GM19025 (cell line): ENCODE data around the gene CHPT1.
"Not testable (repeated sequence)": the region's sequence is repeated elsewhere in the genome, so short reads cannot be mapped to it uniquely, and the experiment has no call there.

Source experiments
- ATAC-seq: cut with Tn5 transposase; IDR thresholded peaks from one replicate; pipeline ENCODE4 v1.9.1; 2021; ENCODE audit warnings: mild to moderate bottlenecking, low read depth, moderate library complexity; ENCODE audit not compliant: unreplicated experiment

Gene CHPT1

GRCh38 chr12:101714877-101715444, 17.5 kb downstream of the CHPT1 start:
- no peak for ATAC-seq

DNA sequence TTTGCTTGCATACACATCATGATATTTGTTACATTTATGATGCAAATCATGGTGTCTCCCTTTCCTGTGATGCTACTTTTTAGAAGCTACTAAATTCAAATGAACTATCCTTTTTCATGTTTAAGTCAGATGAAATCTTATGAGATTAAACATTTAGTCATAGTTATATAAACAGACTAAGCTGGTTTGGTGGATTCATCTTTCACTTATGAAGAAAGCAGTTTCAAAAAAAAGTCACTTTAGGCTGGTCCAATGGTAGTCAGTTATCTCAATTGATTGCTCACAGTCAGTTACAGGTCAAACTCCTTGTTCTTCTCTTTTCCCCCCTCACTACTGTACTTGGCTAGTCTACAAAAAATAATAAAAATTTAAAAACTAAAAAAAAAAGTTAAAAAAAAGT, 22.1 kb downstream of the CHPT1 start:
- no peak for ATAC-seq

- ATAC-seq, result no peak
Measured at GRCh38 chr12:101720118-101720517, 22.7 kb downstream of the CHPT1 start.

DNA sequence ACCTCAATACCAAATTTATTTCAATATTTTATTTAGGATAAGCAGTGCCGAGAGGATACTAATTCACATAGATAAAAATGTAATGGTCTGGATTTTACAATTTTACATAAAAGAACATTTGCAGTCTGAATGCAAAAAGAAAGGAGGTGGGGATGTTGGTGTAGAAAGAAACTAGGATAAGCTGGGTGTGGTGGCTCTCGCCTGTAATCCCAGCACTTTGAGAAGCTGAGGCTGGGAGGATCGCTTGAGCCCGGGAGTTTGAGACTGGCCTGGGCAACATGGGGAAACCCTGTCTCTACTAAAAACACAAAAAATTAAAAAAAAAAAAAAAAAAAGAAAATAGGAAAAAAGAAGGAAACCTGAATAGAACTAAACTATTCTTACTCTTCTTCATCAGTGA, 25.0 kb downstream of the CHPT1 start:
- ATAC-seq, result no peak

- no peak for ATAC-seq
Measured at GRCh38 chr12:101727098-101727497, 29.7 kb downstream of the CHPT1 start.

GRCh38 chr12:101729842-101730241, 32.4 kb downstream of the CHPT1 start:
- ATAC-seq, result no peak

- no peak for ATAC-seq
Measured at GRCh38 chr12:101732318-101732717, 34.9 kb downstream of the CHPT1 start.

DNA sequence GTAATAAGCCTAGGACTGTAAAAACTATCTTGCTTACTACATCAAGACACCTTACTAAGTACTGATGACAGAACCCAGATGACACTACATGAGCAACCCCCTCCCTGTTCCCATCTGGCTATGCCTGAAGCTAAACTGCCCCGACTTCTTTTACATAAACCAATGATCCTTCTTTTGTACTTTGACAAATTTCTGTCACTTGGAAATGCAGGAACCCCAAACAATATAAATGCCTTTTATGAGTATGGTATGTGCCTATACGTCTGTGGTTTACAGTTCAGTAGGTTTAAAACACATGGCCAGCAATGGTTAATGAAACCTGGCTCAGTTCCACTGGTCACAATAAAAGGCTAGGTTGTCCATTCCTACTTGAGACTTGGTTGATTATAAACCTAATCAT, 35.7 kb downstream of the CHPT1 start:
- no peak for ATAC-seq

DNA sequence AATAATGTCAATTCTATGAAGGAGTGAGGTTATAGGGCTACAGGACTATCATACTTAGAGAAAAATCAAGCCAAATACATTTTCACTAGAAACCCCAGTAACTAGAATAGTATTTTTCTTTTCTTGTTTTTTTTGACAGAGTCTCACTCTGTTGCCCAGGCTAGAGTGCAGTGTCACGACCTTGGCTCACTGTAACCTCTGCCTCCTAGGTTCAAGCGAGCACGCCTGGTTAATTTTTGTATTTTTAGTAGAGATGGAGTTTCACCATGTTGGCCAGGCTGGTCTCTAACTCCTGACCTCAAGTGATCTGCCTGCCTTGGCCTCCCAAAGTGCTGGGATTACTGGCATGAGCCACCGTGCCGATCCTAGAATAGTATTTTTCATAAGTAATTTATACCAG, 37.0 kb downstream of the CHPT1 start:
- not testable (repeated sequence) for ATAC-seq

- ATAC-seq, result no peak
Measured at GRCh38 chr12:101737476-101737875, 40.0 kb downstream of the CHPT1 start.

- ATAC-seq, result no peak
Measured at GRCh38 chr12:101738920-101739665, 41.7 kb downstream of the CHPT1 start, which contains the start of gene SYCP3. Gene SYCP3 (minus strand): TSS chr12:101739462. CDS start chr12:101737935, 1,527 bp downstream.

GRCh38 chr12:101740566-101740965, 43.1 kb downstream of the CHPT1 start:
- no peak for ATAC-seq

- no peak for ATAC-seq
Measured at GRCh38 chr12:101740980-101741379, 43.5 kb downstream of the CHPT1 start.

DNA sequence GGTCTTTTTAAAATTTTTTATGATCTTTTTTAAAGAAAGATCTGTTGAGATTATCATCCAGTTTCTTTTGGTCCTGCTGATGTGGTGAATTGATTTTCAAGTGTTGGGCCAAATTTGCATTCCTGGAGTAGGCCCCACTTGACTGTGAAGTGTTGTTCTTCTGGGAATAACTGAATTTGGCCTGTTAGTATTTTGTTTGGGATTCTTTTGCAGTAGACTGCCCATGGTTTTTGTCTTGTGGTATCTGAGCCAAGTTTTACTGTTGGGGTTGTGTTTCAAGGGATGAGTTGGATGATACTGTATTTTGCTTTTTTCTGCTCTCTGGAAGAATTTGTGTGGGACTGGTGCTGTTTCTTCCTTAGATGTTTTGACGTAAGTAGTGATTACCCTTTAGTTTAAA, 45.8 kb downstream of the CHPT1 start:
- ATAC-seq, result no peak

DNA sequence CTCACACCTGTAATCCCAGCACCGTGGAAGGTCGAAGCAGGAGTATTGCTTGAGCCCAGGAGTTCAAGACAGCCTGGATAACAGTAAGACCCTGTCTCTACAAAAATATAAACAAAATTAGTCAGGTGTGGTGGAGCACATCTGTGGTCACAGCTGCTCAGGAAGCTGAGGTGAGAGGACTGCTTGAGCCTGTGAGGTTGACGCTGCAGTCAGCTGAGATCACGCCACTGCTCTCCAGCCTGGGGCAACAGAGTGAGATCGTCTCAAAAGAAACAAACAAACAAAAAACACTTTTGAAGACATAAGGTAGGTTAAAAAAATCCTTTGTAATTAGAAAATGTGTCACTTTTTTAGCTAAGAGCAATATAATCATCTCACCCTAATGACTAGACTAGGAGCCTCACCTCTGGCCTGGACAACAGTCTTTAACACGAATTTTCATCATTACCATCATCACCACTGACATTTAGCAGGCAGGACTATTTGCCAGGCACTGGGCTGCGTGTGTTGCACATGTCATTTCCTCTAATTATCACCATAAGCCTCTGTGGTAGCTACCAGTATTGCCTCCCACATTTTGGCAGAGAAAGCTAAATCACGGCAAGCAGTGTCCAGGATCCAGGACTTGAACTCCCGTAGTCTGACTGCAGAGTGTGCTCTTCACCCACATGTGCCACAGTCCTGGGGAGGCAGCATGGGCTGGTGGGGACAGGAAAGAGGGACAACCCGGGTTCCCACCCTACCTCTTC, 46.5 kb downstream of the CHPT1 start:
- peak; percentile 96 for ATAC-seq

DNA sequence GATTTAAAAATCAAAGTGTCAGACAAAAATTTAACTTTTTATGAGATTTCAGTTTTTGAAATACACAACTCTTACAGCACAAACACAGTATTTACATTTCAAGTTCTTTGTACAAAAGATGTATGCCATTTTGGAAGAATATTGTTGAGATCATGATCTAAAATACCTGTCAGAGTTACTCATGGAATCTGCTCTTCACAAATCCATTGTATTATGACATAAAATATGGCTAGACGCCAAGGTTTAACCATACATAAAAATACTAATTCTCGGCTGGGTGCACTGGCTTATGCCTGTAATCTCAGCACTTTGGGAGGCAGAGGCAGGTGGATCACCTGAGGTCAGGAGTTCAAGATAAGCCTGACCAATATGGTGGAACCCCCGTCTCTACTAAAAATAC, 48.0 kb downstream of the CHPT1 start:
- no peak for ATAC-seq

DNA sequence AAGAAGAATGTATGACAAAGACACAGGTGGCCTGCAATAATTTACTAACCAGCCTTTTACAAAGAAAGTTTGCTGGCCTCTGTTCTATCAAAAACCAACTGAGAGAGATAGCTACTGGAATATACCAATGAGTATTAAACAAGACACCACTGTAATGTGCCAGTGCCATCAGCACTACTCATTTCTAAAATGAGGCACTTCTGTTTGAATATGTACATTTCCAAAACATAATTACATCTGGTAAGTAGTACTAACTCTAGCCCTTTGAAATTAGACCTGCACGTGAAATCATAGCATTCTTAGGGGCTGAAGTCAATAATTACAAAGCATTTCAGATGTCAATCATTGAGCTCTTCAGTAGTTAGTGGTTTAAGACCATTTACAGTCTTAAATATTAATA, 48.8 kb downstream of the CHPT1 start:
- no peak for ATAC-seq

- no peak for ATAC-seq
Measured at GRCh38 chr12:101746661-101747060, 49.2 kb downstream of the CHPT1 start.

GRCh38 chr12:101747697-101748096, 50.3 kb downstream of the CHPT1 start:
- no peak for ATAC-seq

DNA sequence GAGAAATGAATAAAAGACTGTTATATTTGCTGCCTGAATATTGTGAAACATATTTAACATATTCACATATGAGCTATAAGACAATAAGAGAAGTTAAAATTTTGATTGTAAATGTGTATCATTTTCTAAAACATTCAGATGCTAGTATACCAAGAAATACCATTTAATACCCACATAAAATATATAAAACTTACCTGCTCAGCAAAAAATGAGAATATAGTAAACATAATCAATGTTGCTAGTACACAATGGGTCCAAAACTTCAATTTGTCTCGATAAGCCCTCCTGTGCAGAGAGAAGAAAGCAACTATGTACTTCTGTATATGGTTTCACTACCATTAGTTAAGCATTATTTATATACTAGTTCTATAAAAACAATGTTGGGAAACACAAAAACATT, 51.5 kb downstream of the CHPT1 start:
- ATAC-seq, result no peak

DNA sequence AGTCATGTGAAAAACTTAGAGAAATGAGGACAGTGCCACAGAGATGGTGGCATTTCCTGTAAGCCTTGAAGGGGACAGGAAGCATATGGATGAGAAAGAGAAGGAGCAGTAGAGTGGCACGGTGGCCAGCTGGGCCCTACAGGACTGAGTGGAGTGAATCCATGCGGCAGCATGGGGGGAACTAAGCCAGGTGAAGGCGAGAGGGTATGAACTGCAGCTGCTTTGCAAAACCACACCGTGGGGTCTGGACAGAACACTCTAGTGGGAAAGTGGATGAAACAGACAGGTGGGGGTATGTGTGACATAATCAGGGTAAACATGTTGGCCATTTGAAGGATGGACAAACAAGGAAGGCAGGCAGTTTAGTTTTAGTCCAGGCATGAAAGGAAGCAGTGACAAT, 52.2 kb downstream of the CHPT1 start:
- no peak for ATAC-seq

DNA sequence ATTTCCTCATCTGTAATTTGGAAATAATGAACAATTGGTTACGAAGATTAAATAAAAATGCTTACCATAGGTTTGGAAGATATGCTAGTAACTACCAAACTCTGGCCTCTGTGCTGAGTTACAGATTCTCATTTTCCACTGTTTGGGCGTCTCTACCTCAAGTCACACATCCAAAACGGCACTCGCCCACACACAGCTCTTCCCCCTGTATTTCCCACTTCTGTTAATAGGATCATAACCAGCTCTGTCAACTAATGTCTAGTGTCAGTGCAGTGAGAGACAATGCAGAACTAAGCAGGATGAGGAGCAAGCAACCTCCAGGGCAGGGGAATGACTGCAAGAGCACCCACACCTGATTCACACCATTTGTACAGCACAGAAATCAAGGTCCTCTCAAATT, 52.7 kb downstream of the CHPT1 start:
- ATAC-seq, result no peak
